HG02678 (cell line): ENCODE data around the gene DR1.

ENCODE experiments used
- ATAC-seq: cut with Tn5 transposase; IDR thresholded peaks from one replicate; pipeline ENCODE4 v1.9.1; 2021; ENCODE audit warnings: mild to moderate bottlenecking, moderate library complexity; ENCODE audit not compliant: unreplicated experiment

The DR1 gene

DNA sequence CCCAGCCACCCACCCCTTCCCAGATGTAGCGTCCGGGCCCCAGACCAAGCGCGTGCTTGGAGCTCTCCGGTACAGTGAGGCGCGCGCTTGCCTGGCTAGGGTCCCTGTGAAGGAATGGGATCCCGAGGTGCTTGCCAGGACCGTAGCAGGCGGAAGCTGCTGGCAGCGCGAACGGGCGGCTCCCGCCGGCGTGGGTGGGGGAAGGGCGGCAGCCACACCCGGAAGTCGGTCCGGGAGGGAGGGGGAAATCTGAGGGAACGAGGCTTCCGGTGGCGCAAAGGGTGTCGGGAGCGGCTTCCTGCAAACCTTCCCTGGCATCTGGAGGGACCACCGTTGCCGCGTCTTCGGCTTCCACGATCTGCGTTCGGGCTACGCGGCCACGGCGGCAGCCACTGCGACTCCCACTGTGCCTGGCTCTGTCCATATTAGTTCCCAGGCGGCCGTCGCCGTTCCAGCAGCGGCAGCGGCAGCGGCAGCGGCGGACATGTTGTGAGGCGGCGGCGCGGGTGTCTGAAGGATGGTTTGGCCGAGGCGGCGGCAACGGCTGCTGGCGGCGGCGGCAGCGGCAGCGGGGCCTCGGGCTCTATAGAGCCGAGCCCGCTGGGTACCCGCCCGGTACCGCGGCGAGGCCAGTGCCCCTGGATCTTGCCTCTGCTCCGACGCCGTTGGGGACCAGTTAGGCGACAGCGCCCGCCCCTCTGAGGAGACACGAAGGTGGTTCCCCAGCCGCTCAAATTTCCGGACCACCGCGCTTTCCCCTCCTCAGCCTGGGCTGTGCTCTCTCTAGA is at the start of gene DR1:
TSS of gene DR1 (plus strand) at position 275 of the 788 bp plus-strand sequence. CDS start 739 bp downstream, outside the sequence.
- peak; percentile 78 for ATAC-seq

DNA sequence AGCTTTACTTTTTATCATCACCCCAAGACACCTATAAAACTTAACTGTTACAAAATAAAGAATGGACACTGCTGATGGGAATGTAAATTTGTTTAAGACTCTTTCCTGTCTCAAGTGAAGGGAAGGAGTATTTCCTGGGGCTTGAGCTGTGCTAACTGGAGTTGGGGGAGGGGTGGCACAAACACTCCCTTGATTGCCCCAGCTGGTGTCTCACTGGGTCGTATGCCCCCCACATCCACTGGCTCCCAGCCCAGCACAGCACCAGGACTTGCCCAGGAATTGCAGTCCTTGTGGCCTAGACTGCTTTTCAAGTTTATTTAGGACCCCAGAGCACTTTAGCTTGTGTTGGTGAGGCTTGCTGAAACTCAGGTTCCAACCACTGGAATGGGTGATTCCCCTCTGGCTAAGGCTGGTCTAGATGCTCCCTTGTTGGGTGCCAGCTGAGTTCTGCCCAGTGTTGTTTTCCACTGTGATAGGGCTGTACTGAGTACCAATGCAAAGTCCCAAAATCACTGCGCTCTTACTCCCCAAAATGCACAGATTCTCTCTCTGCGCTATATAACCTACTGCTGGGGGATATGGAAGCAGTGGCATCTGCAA is 49.1 kb upstream of the DR1 start:
- ATAC-seq = no peak

DNA sequence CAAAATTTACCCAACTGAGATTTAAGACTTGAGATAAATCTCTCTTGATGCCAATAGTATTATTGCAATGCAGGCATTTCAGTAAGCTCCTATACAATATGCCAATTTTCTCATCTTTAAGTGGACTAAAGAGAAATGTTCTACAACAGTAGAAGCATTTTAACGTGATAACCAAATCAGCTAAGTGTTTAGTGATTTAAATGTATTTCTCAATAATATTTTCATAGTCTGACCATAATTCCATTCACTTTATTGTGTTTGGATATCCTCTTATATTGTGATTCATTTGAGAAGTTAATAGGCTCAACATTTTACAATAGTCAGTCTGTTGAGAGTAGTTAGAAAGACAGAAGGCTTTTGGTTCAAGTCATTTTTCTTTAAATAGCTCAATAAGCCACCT is 44.6 kb upstream of the DR1 start:
- no peak for ATAC-seq

DNA sequence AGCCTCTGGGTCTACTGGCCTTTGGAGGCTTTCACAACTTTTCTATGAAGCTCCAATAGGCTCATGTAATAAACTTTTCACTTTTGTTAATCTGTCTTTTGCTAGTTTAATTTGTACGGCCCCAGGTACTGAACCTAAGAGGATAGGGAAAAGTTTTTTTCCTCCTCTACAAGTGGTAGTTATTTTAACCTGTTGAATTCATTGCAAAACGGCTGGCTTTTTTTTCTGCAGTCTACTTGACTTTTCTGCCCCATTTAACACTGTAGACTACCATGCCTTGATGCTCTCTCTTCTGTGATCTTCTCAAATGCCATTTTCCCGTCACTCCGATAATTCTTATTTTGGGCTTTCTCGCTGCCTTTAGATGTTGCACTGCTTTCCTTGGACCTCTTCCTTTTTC is 43.6 kb upstream of the DR1 start:
- no peak for ATAC-seq

DNA sequence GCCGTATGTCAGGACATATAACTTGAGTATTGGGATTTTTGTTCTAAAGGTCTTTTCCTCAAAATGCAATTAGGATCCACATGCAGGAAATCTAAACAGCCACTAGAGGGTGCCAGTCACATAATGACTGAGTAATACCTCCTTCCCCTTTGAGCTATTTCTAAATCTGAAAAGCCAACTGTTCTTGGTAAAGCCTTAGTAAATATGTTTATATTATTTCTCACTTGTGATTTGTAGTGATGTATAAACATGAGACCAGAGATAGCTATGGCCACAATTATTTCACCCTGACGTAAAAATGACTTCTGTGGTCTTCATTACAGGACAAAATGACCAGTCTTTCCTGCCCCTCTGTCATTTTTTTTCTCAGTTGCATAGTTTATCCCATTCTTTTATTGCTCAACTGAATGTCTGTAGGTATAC is 41.0 kb upstream of the DR1 start:
- ATAC-seq = peak; percentile 54

DNA sequence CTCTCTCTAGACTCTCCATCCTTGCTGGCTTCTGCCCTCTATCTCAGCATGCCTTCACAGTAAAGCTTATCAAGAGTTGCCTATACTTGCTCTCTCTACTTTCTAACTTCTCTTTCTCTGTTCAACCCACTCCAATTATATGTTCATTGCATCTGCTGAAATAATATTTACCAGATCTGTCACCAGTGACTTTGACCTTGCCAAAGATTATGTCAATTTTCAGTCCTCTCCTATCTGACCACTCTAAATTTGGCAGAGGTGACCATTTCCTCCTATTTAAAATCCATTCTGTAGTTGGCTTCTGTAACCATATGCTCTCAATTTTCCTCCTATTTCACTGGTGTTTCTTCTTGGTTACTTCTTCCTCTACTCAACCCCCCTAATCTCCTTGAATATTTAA is 38.8 kb upstream of the DR1 start:
- no peak for ATAC-seq

DNA sequence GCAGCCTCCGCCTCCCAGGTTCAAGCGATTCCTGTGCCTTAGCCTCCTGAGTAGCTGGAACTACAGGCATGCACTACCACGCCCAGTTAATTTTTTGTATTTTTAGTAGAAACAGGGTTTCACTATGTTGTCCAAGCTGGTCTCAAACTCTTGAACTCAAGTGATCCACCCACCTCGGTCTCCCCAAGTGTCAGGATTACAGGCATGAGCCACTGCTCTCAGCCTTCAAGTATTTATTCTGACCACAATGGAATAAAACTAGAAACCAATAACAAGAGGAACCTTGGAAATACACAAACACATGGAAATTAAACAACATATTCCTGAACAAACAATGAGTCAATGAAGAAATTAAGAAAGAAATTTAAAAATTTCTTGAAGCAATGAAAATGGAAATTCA is 32.7 kb upstream of the DR1 start:
- ATAC-seq = no peak

DNA sequence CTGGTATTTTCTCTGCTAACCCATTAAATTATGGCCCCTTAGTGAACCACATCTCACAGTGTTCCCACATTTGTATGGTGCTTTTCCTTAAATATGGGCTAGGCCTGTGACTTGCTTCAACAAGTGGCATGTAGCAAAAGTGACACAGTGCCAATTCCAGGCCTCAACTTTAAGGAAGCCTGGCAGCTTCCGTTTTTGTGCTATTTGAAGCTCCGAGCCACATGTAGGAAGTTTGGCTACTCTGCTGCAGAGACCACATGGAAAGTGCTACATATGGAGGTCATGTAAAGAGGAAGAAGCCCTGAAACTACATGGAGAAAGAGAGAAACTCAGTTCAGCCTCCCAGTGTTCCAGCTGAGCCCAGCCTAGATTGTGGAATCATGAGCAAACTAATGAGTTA is 28.5 kb upstream of the DR1 start:
- no peak for ATAC-seq

DNA sequence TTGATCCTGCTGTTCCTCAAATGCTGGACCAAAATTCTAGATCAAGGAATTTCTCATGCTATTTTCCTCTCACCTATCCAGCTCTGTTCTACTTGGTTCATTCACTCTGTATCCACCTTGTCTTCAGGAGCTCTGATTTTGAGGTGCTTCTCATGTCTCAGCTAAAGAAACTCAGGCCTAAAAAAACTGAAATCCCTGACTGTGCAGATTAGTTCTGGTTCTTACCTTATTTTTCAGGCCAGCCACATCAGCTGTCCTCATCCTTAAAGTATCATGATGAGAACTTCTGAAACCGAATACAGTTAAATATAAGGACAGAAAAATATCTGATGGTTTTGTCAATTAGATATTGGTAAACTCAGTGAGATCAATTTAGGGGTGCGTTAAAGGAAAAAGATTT is 27.8 kb upstream of the DR1 start:
- no peak for ATAC-seq

DNA sequence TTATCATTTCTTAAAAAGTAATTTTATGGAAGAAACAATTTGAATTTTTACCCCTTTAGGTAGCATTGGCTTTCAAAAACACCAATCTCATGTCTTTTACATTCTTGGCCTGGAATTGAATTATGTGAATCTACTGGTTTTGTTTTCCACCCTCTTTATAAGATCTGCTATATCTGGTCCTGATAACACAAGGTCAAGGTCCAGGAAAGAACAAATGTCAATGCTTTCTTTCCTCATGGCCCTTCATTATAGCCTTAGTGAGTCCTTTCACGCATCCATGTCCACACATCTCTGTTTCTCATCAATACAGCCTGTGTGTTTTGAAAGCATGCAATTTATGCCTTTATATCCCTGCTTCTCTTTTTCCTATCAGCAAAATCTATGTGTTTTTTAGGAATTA is 24.0 kb upstream of the DR1 start:
- no peak for ATAC-seq

DNA sequence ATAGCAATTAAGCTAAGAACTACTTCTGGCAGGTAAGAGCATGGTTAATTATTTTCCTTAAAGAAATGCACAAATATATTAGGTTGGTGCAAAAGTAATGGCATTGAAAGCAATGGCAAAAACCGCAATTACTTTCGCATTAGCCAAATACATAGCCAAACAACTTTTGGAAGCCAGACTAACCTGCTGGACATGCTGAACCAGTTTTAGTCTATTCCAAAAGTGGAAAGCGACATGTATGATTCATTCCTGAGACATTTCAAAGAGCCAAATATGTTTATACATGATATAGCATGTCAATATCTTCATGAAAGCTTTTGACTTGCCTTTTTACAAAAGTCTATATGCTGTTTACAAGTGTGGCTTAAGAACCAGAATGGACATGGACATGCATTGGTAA is 23.4 kb upstream of the DR1 start:
- no peak for ATAC-seq

DNA sequence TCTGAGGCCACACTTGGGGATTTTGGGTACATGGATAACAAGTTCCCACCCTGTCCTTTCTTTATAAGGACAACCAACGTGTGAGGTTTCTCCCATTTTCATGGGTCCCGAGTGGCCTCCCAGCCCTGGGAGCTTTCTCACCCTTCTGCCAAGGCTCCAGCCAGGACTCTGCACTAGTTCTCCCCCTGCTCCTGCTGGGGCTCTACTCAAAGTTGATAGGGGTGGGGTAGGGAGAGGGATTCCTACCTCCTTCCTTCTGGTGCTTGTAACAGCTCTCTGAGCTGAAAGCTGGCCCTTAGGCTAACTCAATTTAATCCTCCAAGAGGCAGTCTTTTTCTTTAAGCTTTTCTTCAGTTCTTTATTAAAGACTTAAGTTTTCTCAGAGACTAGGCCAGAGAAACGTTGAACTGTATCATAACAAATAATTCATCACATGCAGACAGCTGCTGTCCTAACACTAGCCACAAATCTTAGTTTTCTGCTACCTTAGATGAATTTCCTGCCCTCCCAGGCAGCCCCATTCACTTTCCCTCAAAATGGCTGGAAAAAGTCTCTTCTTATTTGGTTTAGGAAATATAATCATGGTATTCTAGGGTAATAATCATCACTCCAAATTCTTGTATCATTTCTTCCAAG is 22.4 kb upstream of the DR1 start:
- no peak for ATAC-seq

DNA sequence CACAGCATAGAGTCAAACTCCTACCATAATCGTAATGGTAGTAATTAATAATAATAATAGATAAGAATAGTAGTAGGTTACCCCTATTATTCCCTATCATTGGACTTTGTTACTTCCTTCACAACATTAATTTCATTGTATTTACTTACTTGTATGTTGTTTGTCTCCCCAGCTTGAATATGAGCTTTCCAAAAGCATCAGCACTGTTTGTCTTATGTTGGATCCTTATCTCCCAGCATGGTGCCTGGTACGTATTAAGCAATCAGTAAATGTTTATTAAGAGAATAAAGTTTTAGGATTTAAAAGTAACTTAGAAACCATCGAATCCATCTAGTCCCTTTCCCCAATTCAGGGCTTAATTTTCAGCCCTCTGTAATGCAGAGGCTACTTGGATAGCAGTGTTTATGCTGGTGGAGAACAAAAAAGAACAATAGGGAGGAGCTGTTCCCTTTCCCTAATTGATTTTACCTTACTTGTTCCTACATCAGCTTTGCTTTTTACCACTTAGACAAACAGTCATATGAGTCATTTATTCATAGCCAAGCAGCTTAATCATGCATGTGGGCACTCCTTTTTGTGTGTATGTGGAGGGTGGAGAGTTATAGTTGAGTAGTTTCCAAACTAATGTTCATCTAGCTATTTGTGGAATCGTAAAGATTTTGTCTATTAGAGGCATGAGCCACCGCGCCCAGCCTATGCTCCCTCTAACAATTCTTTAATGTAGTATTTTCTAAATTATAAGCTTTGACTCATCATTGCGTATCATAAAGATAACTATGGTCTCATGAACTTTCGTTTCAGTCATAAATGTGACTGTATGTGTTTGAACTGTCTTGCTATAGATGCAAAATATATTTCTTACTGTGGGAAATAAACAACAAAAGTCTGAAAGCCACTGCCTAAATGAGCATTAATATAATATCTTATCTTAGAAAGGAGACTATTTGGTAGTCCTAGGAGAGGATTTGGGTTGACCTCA is 20.9 kb upstream of the DR1 start:
- no peak for ATAC-seq

DNA sequence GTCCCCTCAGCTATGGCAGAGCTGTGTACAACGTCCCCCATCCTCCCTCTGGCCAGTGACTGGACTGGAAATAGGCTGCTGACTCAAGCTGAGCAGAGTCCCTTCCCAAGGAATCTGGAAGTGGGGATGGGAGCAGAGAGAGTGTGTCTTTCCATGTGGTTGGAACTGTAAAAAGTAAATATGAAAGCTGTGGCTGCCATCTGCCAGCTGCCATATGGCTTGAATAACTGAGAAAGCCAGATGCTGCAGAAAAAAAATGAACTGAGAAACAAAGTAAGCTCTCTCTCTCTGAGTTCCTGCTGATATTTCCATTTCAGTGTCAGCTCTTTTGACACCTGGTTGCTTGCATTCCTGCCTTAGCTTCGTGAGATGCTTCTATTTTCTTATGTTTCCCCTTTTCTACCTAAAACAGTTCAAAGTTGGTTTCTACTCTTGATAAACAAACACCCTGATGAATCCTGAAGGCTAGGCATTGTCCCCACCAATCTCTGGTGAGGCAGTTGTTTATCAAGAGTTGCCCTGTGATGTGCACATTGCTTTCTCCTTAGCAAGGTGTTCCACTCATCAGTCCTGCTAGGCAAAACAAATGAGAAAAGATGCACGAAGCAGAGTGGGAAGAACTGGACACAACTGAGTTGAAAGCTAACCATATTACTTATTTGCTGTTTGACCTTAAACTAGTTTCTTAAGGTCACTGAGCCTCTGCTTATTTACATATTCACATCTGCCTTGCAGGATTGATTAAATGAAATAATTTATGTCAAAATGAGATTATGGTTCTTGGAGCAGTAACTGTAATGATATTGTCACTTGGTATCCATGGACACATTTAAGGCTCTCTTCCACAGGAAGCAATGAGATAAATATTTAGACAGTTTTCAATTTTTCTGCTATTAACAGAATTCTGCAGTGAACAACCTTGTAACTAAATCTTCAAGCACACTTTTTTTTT is 16.6 kb upstream of the DR1 start:
- ATAC-seq = peak; percentile 84

DNA sequence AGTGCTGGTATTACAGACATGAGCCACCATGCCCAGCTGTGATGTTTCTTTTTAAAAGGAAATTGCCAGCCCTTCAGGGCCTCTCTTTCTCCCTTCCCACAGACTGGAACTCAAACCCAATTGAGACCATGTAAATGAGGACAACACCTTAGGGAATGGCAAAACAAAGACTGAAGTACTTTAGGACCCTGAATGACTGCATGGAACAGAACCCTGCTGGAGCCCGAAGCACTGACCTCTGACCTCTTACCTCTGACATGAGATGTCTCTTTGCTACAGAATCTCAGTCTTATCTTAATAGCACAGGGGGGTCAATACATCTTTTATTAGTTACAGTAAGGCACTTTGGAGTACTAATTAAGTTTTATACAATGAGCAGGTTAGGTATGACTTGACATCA is 15.5 kb upstream of the DR1 start:
- no peak for ATAC-seq

DNA sequence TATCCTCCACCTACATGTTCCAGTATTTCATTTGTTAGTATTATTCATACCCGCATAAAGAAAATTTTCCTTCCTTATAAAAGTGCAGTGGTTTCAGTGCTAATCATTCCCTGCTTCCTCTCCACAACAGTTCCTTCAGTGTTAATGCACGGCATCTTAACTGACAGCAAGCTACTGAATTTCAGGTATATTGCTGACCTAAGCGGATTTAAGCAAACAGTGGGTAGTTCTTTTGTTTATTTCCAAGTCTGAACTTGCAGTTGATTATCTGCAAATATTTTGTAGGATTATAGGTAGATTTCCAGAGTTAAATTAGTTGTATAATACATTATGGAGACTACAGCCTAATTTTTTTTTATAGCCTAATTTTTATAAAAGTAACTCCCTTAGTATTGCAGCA is 15.1 kb upstream of the DR1 start:
- ATAC-seq = no peak

DNA sequence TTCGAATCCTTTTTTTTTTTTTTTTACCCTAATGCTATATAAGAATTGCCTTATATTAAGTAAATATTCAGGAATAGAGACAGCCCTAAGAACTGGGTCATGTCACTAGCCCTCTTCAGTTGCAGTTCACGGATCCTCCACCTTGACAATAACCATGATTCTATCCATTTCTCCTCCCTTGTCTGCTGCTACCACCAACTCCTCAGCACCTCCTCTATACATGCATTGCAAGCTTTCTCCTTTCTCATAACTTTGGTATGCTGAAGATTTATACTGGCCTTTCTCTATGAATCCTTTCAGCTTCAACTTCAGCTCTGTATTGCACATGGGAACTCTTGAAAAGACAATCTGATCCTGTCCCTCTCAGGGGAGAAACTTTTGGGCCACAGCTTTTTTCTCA is 14.3 kb upstream of the DR1 start:
- no peak for ATAC-seq

DNA sequence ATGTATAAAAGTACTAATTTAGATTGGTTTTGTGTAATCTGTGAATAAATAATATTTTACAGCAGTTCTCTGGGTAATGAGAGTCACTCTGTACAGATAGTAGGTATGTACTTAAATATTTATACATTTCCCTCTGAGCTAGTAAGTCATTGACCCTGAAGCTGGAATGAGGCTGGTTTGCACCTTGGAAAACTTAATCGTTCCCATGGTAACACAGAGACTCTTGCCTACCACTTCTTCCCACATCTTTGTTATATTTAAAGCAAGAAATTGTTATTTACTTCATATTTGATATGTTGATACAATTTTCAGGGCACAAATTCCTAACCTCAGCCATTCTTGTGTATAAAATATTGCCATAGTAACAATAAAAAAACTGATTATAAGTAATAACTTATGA is 13.3 kb upstream of the DR1 start:
- no peak for ATAC-seq

DNA sequence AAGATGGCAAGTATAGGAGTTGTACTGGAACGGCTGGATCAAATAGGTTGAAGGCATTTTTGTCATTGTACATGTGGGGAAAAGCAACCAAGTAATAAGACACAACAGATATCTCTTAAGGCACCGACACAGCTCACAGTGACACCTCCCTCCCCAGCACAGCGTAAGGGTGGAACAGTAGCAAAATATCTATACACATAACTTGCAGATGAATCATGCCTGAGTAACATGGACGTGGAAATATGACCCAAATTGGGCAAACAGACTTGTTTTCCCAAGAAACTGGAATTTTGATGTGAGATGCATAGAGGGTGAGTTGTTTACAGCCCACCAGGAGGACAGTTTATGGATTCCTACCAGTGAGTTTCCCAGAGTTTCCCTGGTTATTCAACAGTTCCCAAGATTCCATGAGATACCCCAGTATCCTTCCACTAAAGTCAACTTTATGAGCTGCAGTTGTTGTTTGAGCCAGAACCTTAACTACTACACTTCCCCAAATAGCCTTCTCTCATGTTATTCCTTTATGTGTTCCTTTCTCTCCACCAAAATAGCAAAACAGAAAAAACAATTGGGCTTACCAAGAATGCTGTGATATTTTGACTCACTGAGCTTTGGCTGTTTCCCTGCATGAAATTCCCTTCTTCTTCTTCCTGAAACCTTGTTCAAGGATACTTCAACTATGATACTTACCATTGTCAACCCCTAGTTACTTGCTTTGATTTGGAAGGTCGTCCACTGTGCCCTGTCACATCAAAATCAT is 7.1 kb upstream of the DR1 start:
- ATAC-seq = no peak
